HG03469 (cell line): Measurements from ENCODE around the gene GPX4.

Experiments used
- ATAC-seq: cut with Tn5 transposase; IDR thresholded peaks from one replicate; pipeline ENCODE4 v1.9.1; 2021; ENCODE audit warnings: mild to moderate bottlenecking, moderate library complexity, moderate number of reproducible peaks; ENCODE audit not compliant: unreplicated experiment

GPX4 gene, protein sequence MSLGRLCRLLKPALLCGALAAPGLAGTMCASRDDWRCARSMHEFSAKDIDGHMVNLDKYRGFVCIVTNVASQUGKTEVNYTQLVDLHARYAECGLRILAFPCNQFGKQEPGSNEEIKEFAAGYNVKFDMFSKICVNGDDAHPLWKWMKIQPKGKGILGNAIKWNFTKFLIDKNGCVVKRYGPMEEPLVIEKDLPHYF

DNA sequence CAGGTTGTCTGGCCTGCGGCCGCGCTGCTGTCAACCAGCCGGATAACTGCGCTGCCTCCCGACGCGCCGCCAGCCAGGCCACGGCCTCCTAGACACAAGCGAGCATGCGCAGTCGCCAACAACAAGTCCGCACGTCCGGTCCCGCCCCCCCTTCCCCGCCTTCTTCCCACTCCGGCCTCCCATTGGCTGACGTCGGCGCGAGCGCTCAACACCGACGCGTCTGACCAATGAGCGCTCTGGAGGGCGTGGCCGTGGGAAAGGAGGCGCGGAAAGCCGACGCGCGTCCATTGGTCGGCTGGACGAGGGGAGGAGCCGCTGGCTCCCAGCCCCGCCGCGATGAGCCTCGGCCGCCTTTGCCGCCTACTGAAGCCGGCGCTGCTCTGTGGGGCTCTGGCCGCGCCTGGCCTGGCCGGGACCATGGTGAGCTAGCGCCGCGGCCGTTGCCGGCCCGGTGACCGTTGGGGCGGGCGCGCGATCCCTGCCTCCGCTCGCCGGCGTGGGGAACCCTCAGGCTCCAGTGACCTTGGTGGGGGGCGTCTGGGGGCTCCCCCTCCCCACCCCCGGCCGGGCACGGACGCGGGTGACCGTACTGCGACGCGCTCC lies at the start of gene GPX4:
Gene GPX4, plus strand, starts transcription at position 287 of the 603 bp plus-strand sequence. Its CDS starts 50 bp downstream, at position 337.
- peak; percentile 43 for ATAC-seq

DNA sequence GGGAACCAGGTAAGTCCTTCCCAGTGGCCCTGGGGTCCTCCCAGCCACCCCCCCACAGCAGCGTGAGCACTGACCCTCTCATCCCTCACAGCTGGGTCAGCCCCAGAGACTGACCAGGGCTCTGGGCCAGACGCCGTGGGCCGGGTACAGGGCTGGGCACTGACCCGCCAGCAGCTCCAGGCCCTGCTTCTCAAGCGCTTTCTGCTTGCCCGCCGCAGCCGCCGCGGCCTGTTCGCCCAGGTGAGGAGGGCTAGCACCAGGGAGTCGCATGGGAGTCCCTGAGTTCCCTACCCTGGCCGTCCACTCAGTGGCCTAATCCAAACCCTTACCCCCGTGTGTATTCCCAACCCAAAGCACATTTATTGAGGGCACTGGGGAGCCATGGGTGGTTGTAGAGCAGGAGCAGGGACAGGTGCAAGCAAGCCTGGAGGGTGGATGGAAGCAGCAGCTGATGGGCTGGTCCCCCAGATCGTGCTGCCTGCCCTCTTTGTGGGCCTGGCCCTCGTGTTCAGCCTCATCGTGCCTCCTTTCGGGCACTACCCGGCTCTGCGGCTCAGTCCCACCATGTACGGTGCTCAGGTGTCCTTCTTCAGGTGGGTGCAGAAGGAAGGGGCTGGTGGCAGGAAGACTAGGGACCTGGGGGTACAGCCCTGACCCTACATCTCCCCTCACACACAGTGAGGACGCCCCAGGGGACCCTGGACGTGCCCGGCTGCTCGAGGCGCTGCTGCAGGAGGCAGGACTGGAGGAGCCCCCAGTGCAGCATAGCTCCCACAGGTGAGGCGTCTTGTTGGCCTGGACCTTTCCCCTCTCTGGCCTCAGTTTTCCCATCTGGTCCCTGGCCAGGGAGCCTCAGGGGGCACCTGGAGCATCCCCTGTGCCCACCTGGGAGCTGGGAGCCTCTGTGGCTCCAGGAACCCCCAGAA lies 49.4 kb upstream of the GPX4 start:
- ATAC-seq = no peak

DNA sequence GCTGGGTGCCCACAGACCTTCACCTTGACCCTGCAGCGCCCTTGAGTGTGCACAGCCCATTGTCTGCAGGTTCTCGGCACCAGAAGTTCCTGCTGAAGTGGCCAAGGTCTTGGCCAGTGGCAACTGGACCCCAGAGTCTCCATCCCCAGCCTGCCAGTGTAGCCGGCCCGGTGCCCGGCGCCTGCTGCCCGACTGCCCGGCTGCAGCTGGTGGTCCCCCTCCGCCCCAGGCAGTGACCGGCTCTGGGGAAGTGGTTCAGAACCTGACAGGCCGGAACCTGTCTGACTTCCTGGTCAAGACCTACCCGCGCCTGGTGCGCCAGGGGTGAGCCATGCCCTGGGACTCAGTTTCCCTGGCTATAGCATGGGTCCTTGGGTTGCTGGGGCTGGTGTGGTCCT lies 48.8 kb upstream of the GPX4 start:
- no peak for ATAC-seq

GRCh38 chr19:1055886-1056620 lies 47.7 kb upstream of the GPX4 start:
- no peak for ATAC-seq

GRCh38 chr19:1057176-1057855 lies 46.5 kb upstream of the GPX4 start:
- no peak for ATAC-seq

DNA sequence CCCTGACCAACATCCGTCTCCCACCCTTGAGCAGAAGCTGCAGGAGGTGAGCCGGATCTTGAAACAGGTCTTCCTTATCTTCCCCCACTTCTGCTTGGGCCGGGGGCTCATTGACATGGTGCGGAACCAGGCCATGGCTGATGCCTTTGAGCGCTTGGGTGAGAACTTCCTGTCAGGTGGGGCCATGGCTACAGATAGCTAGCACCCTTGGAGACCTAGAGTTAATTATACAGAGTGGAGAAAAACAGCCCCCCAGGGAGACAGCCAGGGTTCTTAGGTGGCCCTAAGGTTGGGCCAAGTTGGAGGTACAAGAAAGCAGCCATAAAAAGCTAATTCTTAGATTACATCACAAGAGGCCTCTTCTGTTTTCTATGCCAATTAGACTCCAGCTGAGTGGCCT lies 45.7 kb upstream of the GPX4 start:
- no peak for ATAC-seq

GRCh38 chr19:1060689-1061088 lies 43.1 kb upstream of the GPX4 start:
- ATAC-seq = no peak

DNA sequence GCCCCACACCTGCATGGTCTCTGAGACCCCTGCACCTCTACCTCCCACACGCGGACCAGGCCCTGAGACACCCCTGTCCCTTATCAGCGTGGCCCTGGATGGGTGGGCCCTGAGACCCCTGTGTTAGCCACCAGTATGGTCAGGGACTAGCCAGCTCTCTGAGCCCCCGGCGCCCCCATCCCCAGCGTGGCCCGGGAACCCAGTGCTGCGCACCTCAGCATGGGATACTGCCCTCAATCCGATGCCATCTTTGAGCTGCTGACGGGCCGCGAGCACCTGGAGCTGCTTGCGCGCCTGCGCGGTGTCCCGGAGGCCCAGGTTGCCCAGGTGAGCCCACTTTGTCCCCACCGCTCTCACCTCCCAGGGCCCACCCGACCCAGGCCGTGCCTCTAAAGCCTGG lies 41.8 kb upstream of the GPX4 start:
- ATAC-seq = no peak

DNA sequence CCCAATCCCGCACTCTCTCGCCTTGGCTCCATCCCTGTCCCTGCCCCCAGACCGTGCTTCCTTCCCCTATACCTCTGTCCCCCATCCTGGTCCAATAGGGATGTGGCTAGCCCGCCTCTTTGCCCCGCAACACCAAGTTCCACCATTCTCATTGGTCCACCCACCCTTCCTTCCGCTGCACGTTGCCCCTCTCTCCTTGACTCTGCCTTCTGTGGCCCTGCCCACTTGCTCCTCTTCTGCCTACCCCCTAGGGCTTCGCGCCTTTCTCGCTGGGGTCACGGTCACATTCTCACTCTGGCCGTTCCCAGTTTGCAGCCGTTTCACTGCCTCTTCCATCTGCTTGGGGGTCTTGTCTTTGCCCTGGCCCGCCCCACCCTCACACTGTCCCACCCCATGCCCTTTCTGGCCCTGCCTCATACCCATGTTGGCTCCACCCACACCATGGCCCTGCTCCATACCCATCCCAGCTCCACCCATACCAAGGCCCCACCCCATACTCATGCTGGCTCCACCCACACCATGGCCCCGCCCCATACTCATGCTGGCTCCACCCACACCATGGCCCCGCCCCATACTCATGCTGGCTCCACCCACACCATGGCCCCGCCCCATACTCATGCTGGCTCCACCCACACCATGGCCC lies 41.3 kb upstream of the GPX4 start:
- no peak for ATAC-seq

DNA sequence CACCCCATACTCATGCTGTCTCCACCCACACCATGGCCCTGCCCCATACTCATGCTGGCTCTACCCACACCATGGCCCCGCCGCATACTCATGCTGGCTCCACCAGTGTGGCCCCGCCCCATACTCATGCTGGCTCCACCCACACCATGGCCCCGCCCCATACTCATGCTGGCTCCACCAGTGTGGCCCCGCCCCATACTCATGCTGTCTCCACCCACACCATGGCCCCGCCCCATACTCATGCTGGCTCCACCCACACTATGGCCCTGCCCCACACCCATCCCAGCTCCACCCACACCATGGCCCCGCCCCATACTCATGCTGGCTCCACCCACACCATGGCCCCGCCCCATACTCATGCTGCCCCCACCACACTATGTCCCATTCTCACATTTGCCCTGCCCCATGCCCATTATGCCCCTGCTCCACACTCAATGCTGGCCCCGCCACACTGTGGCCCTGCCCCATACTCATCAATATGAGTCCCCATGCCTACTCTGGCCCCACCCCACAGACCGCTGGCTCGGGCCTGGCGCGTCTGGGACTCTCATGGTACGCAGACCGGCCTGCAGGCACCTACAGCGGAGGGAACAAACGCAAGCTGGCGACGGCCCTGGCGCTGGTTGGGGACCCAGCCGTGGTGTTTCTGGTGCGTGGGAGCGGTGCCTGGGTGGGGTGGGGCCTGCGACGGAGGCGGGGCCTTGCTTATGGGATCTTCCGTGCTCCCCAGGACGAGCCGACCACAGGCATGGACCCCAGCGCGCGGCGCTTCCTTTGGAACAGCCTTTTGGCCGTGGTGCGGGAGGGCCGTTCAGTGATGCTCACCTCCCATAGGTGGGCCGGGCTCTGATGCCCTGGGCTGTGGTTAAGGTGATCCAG lies 40.5 kb upstream of the GPX4 start:
- ATAC-seq = no peak

DNA sequence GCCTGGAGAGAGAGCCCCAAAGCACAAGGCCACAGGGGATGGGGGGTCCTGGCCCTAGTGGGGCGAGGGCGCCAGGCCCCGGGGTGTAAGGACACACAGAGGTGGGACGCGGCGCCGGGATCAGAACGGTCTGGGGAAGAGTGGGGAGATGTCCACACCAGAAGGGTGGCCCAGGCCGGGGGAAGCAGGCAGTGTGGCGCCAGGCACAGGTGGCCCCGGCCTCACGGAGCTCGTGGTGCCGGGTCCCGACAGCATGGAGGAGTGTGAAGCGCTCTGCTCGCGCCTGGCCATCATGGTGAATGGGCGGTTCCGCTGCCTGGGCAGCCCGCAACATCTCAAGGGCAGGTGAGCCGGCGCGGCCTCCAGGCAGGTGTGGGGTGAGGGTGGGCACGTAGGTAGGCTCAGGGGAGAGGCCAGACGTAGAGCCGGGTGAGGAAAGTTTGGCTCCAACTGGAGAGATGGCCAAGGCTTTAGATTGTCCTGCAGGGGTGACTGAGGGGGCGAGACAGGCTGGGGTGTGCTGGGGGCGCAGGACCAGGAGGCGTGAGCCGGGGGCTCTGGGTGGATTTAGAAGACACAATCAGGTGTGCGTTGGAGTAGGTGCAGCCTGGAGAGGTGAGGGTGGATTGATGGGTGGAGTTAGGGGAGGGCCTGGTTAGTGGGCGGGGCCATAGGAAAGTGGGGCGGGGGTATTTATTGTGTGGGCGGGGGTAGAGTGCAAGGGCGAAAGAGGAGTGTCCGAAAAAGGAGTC lies 39.7 kb upstream of the GPX4 start:
- ATAC-seq = no peak

GRCh38 chr19:1064661-1065605 lies 38.9 kb upstream of the GPX4 start:
- ATAC-seq = no peak

DNA sequence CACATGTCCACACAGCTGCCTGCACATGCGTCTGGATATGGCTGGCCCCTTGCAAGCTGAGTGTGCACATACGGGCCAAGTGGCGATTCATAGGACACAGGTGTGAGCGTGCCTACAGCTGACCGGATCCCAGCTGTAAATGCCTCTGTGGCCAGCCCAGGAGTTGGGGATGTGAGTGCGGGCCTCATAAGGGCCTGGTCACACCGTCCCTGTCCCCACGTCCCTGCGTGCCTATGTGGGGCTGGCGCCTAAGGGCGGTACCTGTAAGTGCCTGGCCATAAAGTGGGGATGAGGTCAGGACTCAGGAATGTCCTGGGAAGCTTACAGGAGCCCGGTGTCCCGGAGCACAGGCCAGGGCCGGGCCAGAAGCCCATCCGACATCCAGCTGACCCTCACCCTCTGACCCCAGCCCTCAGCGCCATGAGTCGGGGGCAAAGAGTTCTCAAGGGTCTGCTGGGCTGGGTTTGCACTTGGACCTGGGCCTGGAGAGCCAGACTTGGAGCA lies 38.1 kb upstream of the GPX4 start:
- ATAC-seq = no peak

DNA sequence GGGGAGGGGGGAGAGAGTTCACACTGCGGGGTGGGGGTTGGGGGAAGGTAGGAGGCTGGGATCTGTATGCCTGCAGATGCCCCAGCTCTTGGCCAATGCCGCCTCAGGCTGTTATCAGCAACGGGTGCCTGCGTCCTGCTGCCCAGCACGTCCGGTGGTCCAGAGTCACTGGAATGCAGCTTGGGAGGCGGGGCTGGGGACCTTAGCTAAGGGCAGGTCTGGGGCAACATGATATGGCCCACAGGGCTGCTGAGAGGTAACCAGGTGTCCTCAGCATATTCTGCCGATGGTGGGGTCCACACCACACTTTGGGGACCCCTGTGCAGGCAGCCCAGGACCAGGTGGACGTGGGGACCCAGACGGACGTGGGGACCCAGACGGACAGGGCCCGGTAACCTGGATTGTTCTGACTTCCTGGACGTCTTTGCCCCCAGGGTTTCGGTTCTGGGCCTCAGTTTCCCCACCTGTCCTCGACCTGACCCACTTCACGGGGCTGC lies 37.5 kb upstream of the GPX4 start:
- no peak for ATAC-seq

DNA sequence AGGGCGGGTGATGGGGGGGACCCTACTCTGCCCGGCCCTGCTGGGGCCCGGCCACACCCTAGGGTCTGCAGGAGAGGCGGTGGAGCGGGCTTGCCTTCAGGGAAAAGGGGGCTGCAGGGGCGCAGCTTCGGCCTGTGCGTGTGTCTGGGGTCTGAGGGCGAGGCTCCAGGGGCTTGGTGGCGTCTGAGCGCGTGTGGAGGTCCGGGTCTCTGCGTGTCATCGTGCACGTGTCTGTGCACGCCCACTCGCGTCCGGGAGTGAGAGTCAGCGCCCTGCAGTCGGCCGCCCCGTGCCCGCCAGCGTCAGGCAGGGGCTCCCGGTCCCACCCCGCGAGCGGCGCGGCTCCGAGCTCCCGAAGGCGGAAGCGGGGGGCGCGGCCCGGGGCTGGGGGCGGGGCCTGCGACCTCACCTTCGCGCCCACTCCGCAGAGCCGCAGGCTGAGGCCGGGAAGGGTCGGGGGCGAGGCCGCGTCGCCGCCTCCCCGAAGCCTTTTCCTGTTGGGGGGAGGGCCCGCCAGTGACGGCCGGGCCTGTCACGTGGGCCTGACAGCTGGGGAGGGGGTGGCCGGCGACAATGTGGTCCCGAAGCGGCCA lies 37.0 kb upstream of the GPX4 start, which contains the start of gene ARHGAP45:
Gene ARHGAP45, plus strand, starts transcription at position 420 of the 593 bp plus-strand sequence. CDS start 239 bp downstream, outside the sequence.
- no peak for ATAC-seq

DNA sequence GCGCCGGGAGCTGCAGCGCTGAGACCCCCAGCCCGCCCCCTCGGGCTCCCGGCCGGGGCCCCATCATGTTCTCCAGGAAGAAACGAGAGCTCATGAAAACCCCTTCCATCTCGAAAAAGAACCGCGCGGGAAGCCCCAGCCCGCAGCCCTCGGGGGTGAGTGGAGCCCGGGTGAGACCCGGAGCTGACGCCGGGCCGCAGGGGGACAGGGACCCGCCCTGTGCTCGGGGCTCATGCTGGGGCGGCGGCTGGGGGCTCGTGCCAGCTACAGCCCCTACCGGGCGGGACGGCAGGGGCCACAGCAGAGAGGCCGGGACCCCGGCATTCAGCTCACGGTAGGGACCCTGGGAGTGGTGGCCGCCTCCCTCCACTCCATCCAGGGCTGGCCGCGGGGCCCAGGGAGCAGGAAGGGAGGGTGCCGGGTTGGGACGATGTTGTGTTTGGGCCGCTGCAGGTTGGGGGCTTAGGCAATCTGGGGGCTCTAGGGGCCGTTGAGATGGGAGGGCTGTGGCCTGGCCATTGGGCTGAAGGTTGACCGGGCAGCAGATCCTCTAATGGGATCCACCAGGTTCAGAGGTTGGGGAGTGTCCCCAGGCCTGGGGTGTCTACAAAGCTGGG lies 36.3 kb upstream of the GPX4 start:
- ATAC-seq = no peak
